Spleen (tissue), 11 donors: ENCODE measurements around the gene ALS2. TPM values are rescaled to one million over a fixed set of nuclear protein-coding genes. Genes with fewer than 3 reads are reported as not detected.

ENCODE experiments used
- DNase-seq: peaks from one replicate; pipeline ENCODE4 v3.0.0-alpha.2; 2020
- H3K27ac ChIP-seq, 8 donors: fragments of 200-600 bp; sonication (generic) in 7 of 8; 1 replicate in 4 of 8; 2 replicates in 4 of 8; pipeline versions ENCODE4 v1.5.0 to v1.8.0; 2016 to 2021; ENCODE audit warnings: inconsistent platforms in 4 of 8, mild to moderate bottlenecking in 4 of 8, moderate library complexity in 1 of 8
- H3K27me3 ChIP-seq, 7 donors: fragments of 200-600 bp; sonication (generic) in 6 of 7; replicated peaks in 1 of 7; 1 replicate in 4 of 7; 2 replicates in 3 of 7; pipeline versions ENCODE4 v1.5.0 to v1.8.0; 2016 to 2021; ENCODE audit warnings: inconsistent platforms in 3 of 7, mild to moderate bottlenecking in 1 of 7
- H3K36me3 ChIP-seq, 6 donors: fragments of 200-600 bp; sonication (generic) in 5 of 6; 1 replicate in 4 of 6; 2 replicates in 2 of 6; pipeline versions ENCODE4 v1.5.0 to v1.8.0; 2016 to 2021; ENCODE audit warnings: inconsistent platforms in 2 of 6
- H3K4me1 ChIP-seq, 6 donors: fragments of 200-600 bp; sonication (generic) in 5 of 6; 1 replicate in 3 of 6; 2 replicates in 3 of 6; pipeline versions ENCODE4 v1.5.0 to v1.8.0; 2016 to 2021; ENCODE audit warnings: inconsistent platforms in 3 of 6
- H3K4me3 ChIP-seq, 8 donors: fragments of 200-600 bp; sonication (generic) in 7 of 8; 1 replicate in 4 of 8; 2 replicates in 4 of 8; pipeline versions ENCODE4 v1.5.0 to v1.8.0; 2016 to 2021; ENCODE audit warnings: inconsistent platforms in 4 of 8, mild to moderate bottlenecking in 4 of 8, moderate library complexity in 2 of 8
- H3K9me3 ChIP-seq, 8 donors: fragments of 200-600 bp; sonication (generic) in 7 of 8; 1 replicate in 4 of 8; 2 replicates in 4 of 8; pipeline versions ENCODE4 v1.5.0 to v1.8.0; 2016 to 2021; ENCODE audit warnings: inconsistent platforms in 4 of 8
- CTCF ChIP-seq, 11 experiments: fragments of 200-600 bp in 7 of 11; fragments of 450-650 bp in 4 of 11; sonication (generic) in 4 of 11; IDR thresholded peaks in 8 of 11; conservative IDR thresholded peaks in 3 of 11; 1 replicate in 7 of 11; 2 replicates in 4 of 11; pipeline versions ENCODE4 v1.4.0 to v1.8.0; 2016 to 2021; ENCODE audit warnings: antibody characterized with exemption in 11 of 11, inconsistent platforms in 4 of 11, mild to moderate bottlenecking in 1 of 11
- POLR2A ChIP-seq, 3 donors: fragments of 450-650 bp; IDR thresholded peaks; one replicate each; pipeline ENCODE4 v1.5.1; 2017; ENCODE audit warnings: antibody characterized with exemption in 3 of 3, mild to moderate bottlenecking in 1 of 3
- POLR2AphosphoS5 ChIP-seq, 3 donors: sonication (generic); formaldehyde crosslinking; IDR thresholded peaks; one replicate each; pipeline ENCODE4 v1.5.1; 2017; ENCODE audit warnings: antibody characterized with exemption in 3 of 3
- WGBS, 5 donors: extraction: QIAGEN DNeasy Blood & Tissue Kit in 3 of 5; methylation state at CpG; one replicate each; pipeline versions ENCODE4 v1.1.5 to v1.1.7; 2013 to 2018; 5-methylcytosine and 5-hydroxymethylcytosine counted together
- intact Hi-C: fragments of 100-400 bp; cut with DNase I; formaldehyde crosslinking; loops from one replicate; pipeline ENCODE4 v1.15.0; 2023; ENCODE audit warnings: low total_unique reads
- polyA plus RNA-seq, 3 donors: library from polyadenylated mRNA; stranded (reverse); fragments of 200-250 nt; gene quantifications; one replicate each; pipeline ENCODE4 v1.2.1, GENCODE V29; 2013
- small RNA-seq, 4 donors: library from RNA; depleted of rRNA; stranded (forward); fragments of <200 nt; gene quantifications; one replicate each; pipeline ENCODE3, GENCODE V24; 2016
- total RNA-seq, 7 donors: library from RNA; depleted of rRNA in 3 of 7; stranded (reverse); fragments of >200 nt in 3 of 7; fragmentation: NEBNext Ultra II Directional in 4 of 7; extraction: Animal tissue kit (Norgen Biotek cat#: 25700) in 4 of 7; gene quantifications; one replicate each; pipeline versions ENCODE4 v1.1.0 to v1.2.1, GENCODE V29; 2016 to 2021
- donor health status: healthy with polysubstance abuse.
- donor health status: DM: no; HTN: no; CAD: no; lungs with moderate emphysema.
- donor health status: DM: no; HTN: no; CAD: no.
- donor health status: Bipolar disorder and iron deficiency.
- donor health status: healthy.
- donor health status: DM: no; HTN: no; CAD: no.
- donor health status: DM: yes; HTN: yes; CAD: no.

The ALS2 gene
- total and polyA plus RNA-seq, 10 donors: 2.7 to 32.7 (median 16.0) TPM

GRCh38 chr2:201656740-201657139, 124.0 kb downstream of the ALS2 start:
- Histone ChIP-seq H3K9me3 (no peaks in the 10 kb centered on the region), H3K4me1 (peaks cover 0 to 9% (median 0%) of the 10 kb centered on the region in 6 donors), H3K36me3 (no peaks in the 10 kb centered on the region), H3K4me3 (no peak overlapping the region), H3K27ac (peak overlapping the region in 1 of 8 donors; percentile 22), H3K27me3 (peaks cover 0 to 9% (median 0%) of the 10 kb centered on the region in 7 donors)
- intact Hi-C loops: no loop called here
- 73 to 89% (median 82%) methylated on average over 5 of the region's 5 CpGs for WGBS, 5 donors
- TF ChIP-seq CTCF (IDR thresholded peaks at IDR 0.05 in 8 of 11, conservative IDR thresholded peaks at IDR 0.05 in 3 of 11): no peak
- no peak for TF ChIP-seq POLR2AphosphoS5 (IDR thresholded peaks at IDR 0.05)
- TF ChIP-seq POLR2A (IDR thresholded peaks at IDR 0.05): no peak
- DNase-seq: no peak

- Histone ChIP-seq H3K27me3 (peaks cover 0 to 9% (median 0%) of the 10 kb centered on the region in 7 donors), H3K27ac (peak overlapping the region in 1 of 8 donors; percentile 22), H3K36me3 (no peaks in the 10 kb centered on the region), H3K4me3 (no peak overlapping the region), H3K4me1 (peaks cover 0 to 9% (median 0%) of the 10 kb centered on the region in 6 donors), H3K9me3 (no peaks in the 10 kb centered on the region)
- 87 to 94% (median 91%) methylated on average over 11 of the region's 11 CpGs for WGBS, 5 donors
- TF ChIP-seq POLR2A (IDR thresholded peaks at IDR 0.05): no peak
- TF ChIP-seq POLR2AphosphoS5 (IDR thresholded peaks at IDR 0.05): peak in 2 of 3 donors; percentile 11 to 49
- no peak for TF ChIP-seq CTCF (IDR thresholded peaks at IDR 0.05 in 8 of 11, conservative IDR thresholded peaks at IDR 0.05 in 3 of 11)
- peak; percentile 79 for DNase-seq
- intact Hi-C loops: no loop called here
These were observed 124.6 kb downstream of the ALS2 start for GRCh38 chr2:201656102-201656501.

GRCh38 chr2:201654616-201655384, 125.9 kb downstream of the ALS2 start:
- Histone ChIP-seq H3K4me1 (peaks cover 0 to 9% (median 0%) of the 10 kb centered on the region in 6 donors), H3K27me3 (peaks cover 0 to 9% (median 0%) of the 10 kb centered on the region in 7 donors), H3K9me3 (no peaks in the 10 kb centered on the region), H3K27ac (no peak overlapping the region), H3K4me3 (no peak overlapping the region), H3K36me3 (no peaks in the 10 kb centered on the region)
- no peak for DNase-seq
- TF ChIP-seq POLR2AphosphoS5 (IDR thresholded peaks at IDR 0.05): no peak
- intact Hi-C loops: no loop called here
- WGBS, 5 donors: 63 to 85% (median 81%) methylated on average over 5 of the region's 5 CpGs

GRCh38 chr2:201653221-201653620, 127.5 kb downstream of the ALS2 start:
- TF ChIP-seq POLR2AphosphoS5 (IDR thresholded peaks at IDR 0.05) (no peak), POLR2A (IDR thresholded peaks at IDR 0.05) (no peak), CTCF (IDR thresholded peaks at IDR 0.05 in 8 of 11, conservative IDR thresholded peaks at IDR 0.05 in 3 of 11) (no peak)
- H3K27ac ChIP-seq: no peak overlapping the region
- H3K4me3 ChIP-seq: no peak overlapping the region
- H3K27me3 ChIP-seq: peaks cover 0 to 9% (median 0%) of the 10 kb centered on the region in 7 donors
- intact Hi-C loops: no loop called here
- H3K9me3 ChIP-seq: no peaks in the 10 kb centered on the region
- H3K36me3 ChIP-seq: no peaks in the 10 kb centered on the region
- DNase-seq: no peak
- H3K4me1 ChIP-seq: peaks cover 0 to 9% (median 0%) of the 10 kb centered on the region in 6 donors
- WGBS, 5 donors: 79 to 86% (median 81%) methylated on average over 6 of the region's 6 CpGs

Small RNA genes lying within 50 kb of the gene (small RNA-seq; reads per million reads assigned to genes)
- 0 reads per million in 4 donors for gene RF00019
- gene UBE2V1P11: 0 reads per million in 4 donors

Other genes starting within 250 kb of the ALS2 start
- 10 to 100 TPM in 1 of 7 donors, 1 to 10 TPM in 6; 5.3 to 12.7 (median 7.9) TPM for gene TMEM237, start 137.4 kb downstream of the ALS2 start, total RNA-seq
- 1 to 10 TPM; 3.0 to 3.7 (median 3.2) TPM for gene TMEM237, start 137.4 kb downstream of the ALS2 start, polyA plus RNA-seq
- 1 to 10 TPM in 5 of 7 donors, under 1 TPM in 2; 0.39 to 4.3 (median 1.8) TPM for gene MPP4, start 82.3 kb downstream of the ALS2 start, total RNA-seq
- gene MPP4, start 82.3 kb downstream of the ALS2 start, polyA plus RNA-seq: under 1 TPM; 0.13 to 0.26 (median 0.18) TPM
- under 1 TPM in 2 of 7 donors, not detected in 5; 0.26 to 0.64 TPM for gene CDK15, start 25.6 kb upstream of the ALS2 start, total RNA-seq
- gene CDK15, start 25.6 kb upstream of the ALS2 start, polyA plus RNA-seq: under 1 TPM in 2 of 3 donors, not detected in 1; 0.02 to 0.06 TPM